Upper lobe of left lung (tissue), 4 donors: ENCODE data around the gene DNAH10.

ENCODE experiments used
- EP300 ChIP-seq, 4 donors: sonication (generic); formaldehyde crosslinking; IDR thresholded peaks; one replicate each; pipeline ENCODE4 v1.5.1; 2017; ENCODE audit warnings: antibody characterized with exemption in 4 of 4, control low read depth in 2 of 4
- POLR2A ChIP-seq, 4 donors: fragments of 450-650 bp; IDR thresholded peaks; one replicate each; pipeline ENCODE4 v1.5.1; 2016 to 2017; ENCODE audit warnings: antibody characterized with exemption in 4 of 4, mild to moderate bottlenecking in 2 of 4
- POLR2AphosphoS5 ChIP-seq, 2 donors: sonication (generic); formaldehyde crosslinking; IDR thresholded peaks; one replicate each; pipeline ENCODE4 v1.5.1; 2017; ENCODE audit warnings: antibody characterized with exemption in 2 of 2
- TF ChIP-seq, protein P1 (sequence below), 6 experiments: fragments of 450-650 bp in 4 of 6; fragments of 200-600 bp in 2 of 6; sonication (generic) in 2 of 6; IDR thresholded peaks; one replicate each; pipeline ENCODE4 v1.5.1; 2016 to 2019; ENCODE audit warnings: antibody characterized with exemption in 6 of 6

GRCh38 chr12:123805173-123805572, 43.1 kb downstream of the DNAH10 start:
- TF ChIP-seq, protein P1, sequence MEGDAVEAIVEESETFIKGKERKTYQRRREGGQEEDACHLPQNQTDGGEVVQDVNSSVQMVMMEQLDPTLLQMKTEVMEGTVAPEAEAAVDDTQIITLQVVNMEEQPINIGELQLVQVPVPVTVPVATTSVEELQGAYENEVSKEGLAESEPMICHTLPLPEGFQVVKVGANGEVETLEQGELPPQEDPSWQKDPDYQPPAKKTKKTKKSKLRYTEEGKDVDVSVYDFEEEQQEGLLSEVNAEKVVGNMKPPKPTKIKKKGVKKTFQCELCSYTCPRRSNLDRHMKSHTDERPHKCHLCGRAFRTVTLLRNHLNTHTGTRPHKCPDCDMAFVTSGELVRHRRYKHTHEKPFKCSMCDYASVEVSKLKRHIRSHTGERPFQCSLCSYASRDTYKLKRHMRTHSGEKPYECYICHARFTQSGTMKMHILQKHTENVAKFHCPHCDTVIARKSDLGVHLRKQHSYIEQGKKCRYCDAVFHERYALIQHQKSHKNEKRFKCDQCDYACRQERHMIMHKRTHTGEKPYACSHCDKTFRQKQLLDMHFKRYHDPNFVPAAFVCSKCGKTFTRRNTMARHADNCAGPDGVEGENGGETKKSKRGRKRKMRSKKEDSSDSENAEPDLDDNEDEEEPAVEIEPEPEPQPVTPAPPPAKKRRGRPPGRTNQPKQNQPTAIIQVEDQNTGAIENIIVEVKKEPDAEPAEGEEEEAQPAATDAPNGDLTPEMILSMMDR (IDR thresholded peaks at IDR 0.05), result no peak
- TF ChIP-seq POLR2A (IDR thresholded peaks at IDR 0.05) (no peak), POLR2AphosphoS5 (IDR thresholded peaks at IDR 0.05) (no peak), EP300 (IDR thresholded peaks at IDR 0.05) (no peak)
